Smooth muscle cell (in vitro differentiated cells): Measurements from ENCODE around the gene ACCS. TPM values are rescaled to one million over a fixed set of nuclear protein-coding genes. Genes with fewer than 3 reads are reported as not detected.

Source experiments
- DNase-seq: peaks from one replicate; lab custom pipeline; 2025; ENCODE audit not compliant: unreplicated experiment; lab: John Stamatoyannopoulos, UW
- H2AFZ ChIP-seq: fragments of 200-600 bp; sonication (generic); 2 replicates; pipeline ENCODE4 v1.6.0; 2016; ENCODE audit warnings: antibody characterized with exemption, low read depth, mild to moderate bottlenecking
- H3F3A ChIP-seq: fragments of 200-600 bp; sonication (generic); 2 replicates; pipeline ENCODE4 v1.6.0; 2017; ENCODE audit warnings: antibody characterized with exemption, low read depth
- H3K27ac ChIP-seq: fragments of 200-600 bp; sonication (generic); 2 replicates; pipeline ENCODE4 v1.5.1; 2016; ENCODE audit warnings: low read depth, mild to moderate bottlenecking
- H3K27me3 ChIP-seq: fragments of 200-600 bp; sonication (generic); 2 replicates; pipeline ENCODE4 v1.6.1; 2016; ENCODE audit warnings: low read depth, mild to moderate bottlenecking
- H3K36me3 ChIP-seq: fragments of 200-600 bp; sonication (generic); 2 replicates; pipeline ENCODE4 v1.5.1; 2016; ENCODE audit warnings: low read depth
- H3K4me1 ChIP-seq: fragments of 200-600 bp; sonication (generic); 2 replicates; pipeline ENCODE4 v1.5.1; 2016; ENCODE audit warnings: low read depth
- H3K4me2 ChIP-seq: fragments of 200-600 bp; sonication (generic); 2 replicates; pipeline ENCODE4 v1.6.0; 2016; ENCODE audit warnings: mild to moderate bottlenecking
- H3K4me3 ChIP-seq: fragments of 200-600 bp; sonication (generic); 2 replicates; pipeline ENCODE4 v1.5.1; 2016; ENCODE audit warnings: mild to moderate bottlenecking
- H3K79me2 ChIP-seq: fragments of 200-600 bp; sonication (generic); 2 replicates; pipeline ENCODE4 v1.6.0; 2016; ENCODE audit warnings: low read depth, mild to moderate bottlenecking
- H3K9ac ChIP-seq: fragments of 200-600 bp; sonication (generic); 2 replicates; pipeline ENCODE4 v1.6.0; 2016; ENCODE audit warnings: low read depth
- H3K9me3 ChIP-seq: fragments of 200-600 bp; sonication (generic); replicated peaks from 2 replicates; pipeline ENCODE4 v1.5.1; 2016; ENCODE audit warnings: low read depth
- H4K20me1 ChIP-seq: fragments of 200-600 bp; sonication (generic); 2 replicates; pipeline ENCODE4 v1.6.0; 2016; ENCODE audit warnings: low read depth
- CTCF ChIP-seq: fragments of 200-600 bp; sonication (generic); IDR thresholded peaks from 2 replicates; pipeline ENCODE4 v1.5.1; 2017; ENCODE audit warnings: borderline replicate concordance, mild to moderate bottlenecking, antibody characterized with exemption; ENCODE audit not compliant: insufficient read depth, poor library complexity, severe bottlenecking
- WGBS: methylation state at CpG from one replicate; pipeline ENCODE4 v1.1.7; 2016; ENCODE audit warnings: low lambda C conversion rate; 5-methylcytosine and 5-hydroxymethylcytosine counted together
- polyA plus RNA-seq: library from polyadenylated mRNA; unstranded; fragments of >200 nt; fragmentation: Nextera tagmentation; extraction: Ambion mirVana; gene quantifications from 2 replicates; pipeline ENCODE4 v1.2.1, GENCODE V29; 2016
- total RNA-seq: library from RNA; depleted of rRNA; stranded (reverse); fragments of >200 nt; gene quantifications from 2 replicates; pipeline ENCODE4 v1.2.3, GENCODE V29; 2014

ACCS gene
- total and polyA plus RNA-seq, 2 experiments from 2014 or later = 3.5 to 4.1 TPM

GRCh38 chr11:44029977-44030911 is 35.8 kb upstream of the ACCS start:
- Histone ChIP-seq H3K4me3 (no peak overlapping the region), H3K36me3 (peaks cover 4% of the 10 kb centered on the region), H3K27ac (peak overlapping the region; percentile 99), H3K79me2 (no peaks in the 10 kb centered on the region), H3F3A (peaks cover 6% of the 10 kb centered on the region), H3K9ac (peak overlapping the region; percentile 90), H2AFZ (peak overlapping the region; percentile 43), H3K4me2 (peak overlapping the region; percentile 72), H3K4me1 (peaks cover 31% of the 10 kb centered on the region), H4K20me1 (no peaks in the 10 kb centered on the region), H3K27me3 (no peaks in the 10 kb centered on the region), H3K9me3 (no peaks in the 10 kb centered on the region)
- no peak for TF ChIP-seq CTCF
- peak; percentile 30 for DNase-seq
- WGBS = 4% methylated on average over 5 of the region's 5 CpGs

- Histone ChIP-seq H3F3A (peaks cover 6% of the 10 kb centered on the region), H3K27me3 (no peaks in the 10 kb centered on the region), H3K4me3 (no peak overlapping the region), H3K4me1 (peaks cover 31% of the 10 kb centered on the region), H4K20me1 (no peaks in the 10 kb centered on the region), H3K27ac (peak overlapping the region; percentile 99), H3K36me3 (no peaks in the 10 kb centered on the region), H3K4me2 (peak overlapping the region; percentile 72), H3K79me2 (no peaks in the 10 kb centered on the region), H2AFZ (no peak overlapping the region), H3K9ac (peak overlapping the region; percentile 90), H3K9me3 (no peaks in the 10 kb centered on the region)
- TF ChIP-seq CTCF = no peak
- no peak for DNase-seq
- 53% methylated on average over 5 of the region's 5 CpGs for WGBS
Measured at GRCh38 chr11:44030996-44031395, 35.1 kb upstream of the ACCS start.

- no peaks in the 10 kb centered on the region for H3K9me3 ChIP-seq
- no peak overlapping the region for H3K4me2 ChIP-seq
- 95% methylated on average over 5 of the region's 5 CpGs for WGBS
- no peaks in the 10 kb centered on the region for H3K79me2 ChIP-seq
- H3K9ac ChIP-seq = peak overlapping the region; percentile 90
- H3K4me3 ChIP-seq = no peak overlapping the region
- no peak for TF ChIP-seq CTCF
- peaks cover 6% of the 10 kb centered on the region for H3F3A ChIP-seq
- H4K20me1 ChIP-seq = no peaks in the 10 kb centered on the region
- no peak for DNase-seq
- no peak overlapping the region for H2AFZ ChIP-seq
- no peaks in the 10 kb centered on the region for H3K36me3 ChIP-seq
- H3K4me1 ChIP-seq = peaks cover 31% of the 10 kb centered on the region
- peak overlapping the region; percentile 99 for H3K27ac ChIP-seq
- no peaks in the 10 kb centered on the region for H3K27me3 ChIP-seq
Measured at GRCh38 chr11:44031549-44031948, 34.5 kb upstream of the ACCS start.
